HG02759 (cell line): Measurements from ENCODE around the gene NT5DC1.

Source experiments
- ATAC-seq: cut with Tn5 transposase; IDR thresholded peaks from one replicate; pipeline ENCODE4 v1.9.1; 2021; ENCODE audit warnings: mild to moderate bottlenecking, moderate library complexity; ENCODE audit not compliant: unreplicated experiment

The NT5DC1 gene

DNA sequence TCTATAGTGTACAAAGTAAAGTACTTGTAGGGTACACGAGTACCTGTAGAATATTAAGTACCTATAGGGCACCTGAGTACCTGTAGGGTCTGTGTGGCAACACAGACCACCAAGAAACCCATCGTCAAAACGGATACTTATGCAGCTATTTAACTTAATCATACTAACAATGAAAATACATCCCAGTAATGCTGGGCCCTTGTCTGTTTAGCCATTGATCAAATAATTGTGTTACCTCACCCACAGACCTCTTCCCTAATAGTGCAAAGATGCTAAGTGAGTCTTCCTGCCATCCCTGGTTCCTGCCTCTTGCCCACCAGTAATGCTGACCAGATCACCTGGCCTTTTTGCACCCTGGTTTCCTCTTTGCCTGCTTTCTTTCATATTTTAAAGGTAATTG is 32.8 kb downstream of the NT5DC1 start:
- no peak for ATAC-seq

DNA sequence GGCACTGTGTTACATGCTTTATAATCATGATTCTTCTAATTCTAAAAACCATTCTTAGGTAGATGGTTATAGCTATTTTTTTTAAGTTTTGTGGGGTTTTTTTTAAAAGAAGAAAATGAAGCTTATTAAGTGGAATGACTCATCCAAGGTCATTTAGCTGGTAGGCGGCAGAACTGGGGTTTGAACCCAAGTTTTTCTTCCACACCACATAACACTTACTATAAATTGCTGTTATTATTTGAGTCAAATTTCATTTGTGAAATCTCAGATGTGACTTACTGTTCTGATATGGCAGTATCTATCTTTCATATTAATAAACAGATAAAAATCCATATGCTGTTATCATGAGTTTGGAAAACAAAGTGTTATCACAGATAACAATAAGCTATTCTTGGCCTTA is 35.7 kb downstream of the NT5DC1 start:
- peak; percentile 12 for ATAC-seq

GRCh38 chr6:116136933-116137340 is 36.3 kb downstream of the NT5DC1 start:
- ATAC-seq: peak; percentile 44

- no peak for ATAC-seq
Measured at GRCh38 chr6:116139917-116140316, 39.3 kb downstream of the NT5DC1 start.

DNA sequence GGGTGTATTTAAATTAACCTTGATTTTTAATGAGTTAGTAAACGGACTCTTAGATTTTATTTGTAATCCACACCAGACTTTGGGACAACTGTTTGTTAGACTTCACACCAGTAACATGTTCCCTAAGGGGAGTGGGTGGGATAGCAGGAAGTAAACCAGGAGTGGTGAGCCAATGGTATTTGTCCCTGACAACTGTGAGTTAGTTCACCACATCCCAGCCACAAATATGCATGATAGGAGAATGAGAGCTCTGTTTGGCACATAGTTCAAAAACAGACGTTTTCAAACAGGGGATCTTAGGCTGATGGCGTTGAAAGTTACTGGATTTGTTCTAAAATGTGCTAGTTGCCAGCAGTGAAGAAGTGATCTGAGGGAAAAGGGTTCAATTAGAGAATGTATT is 44.0 kb downstream of the NT5DC1 start:
- ATAC-seq: no peak

GRCh38 chr6:116145803-116146675 is 45.4 kb downstream of the NT5DC1 start:
- no peak for ATAC-seq

GRCh38 chr6:116152620-116153019 is 52.0 kb downstream of the NT5DC1 start:
- no peak for ATAC-seq

DNA sequence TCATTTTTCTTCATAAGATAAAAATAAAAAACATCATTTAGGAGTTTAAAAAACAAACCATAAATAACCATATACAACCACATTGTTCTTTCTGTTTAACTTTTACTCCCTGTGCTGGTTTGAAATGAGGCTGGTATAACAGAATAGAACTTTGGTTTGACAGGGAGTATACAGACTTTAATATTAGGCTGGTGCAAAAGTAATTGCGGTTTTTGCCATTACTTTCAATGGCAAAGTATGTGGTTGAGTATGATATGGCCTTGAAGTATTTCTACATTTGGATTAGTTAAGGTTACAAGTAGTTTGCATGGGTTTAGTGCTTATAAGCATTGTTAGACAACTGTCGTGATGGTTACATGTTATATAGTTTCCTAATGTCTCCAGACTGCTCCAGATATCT is 54.2 kb downstream of the NT5DC1 start:
- ATAC-seq: no peak

GRCh38 chr6:116156405-116157326 is 56.0 kb downstream of the NT5DC1 start:
- ATAC-seq: no peak

DNA sequence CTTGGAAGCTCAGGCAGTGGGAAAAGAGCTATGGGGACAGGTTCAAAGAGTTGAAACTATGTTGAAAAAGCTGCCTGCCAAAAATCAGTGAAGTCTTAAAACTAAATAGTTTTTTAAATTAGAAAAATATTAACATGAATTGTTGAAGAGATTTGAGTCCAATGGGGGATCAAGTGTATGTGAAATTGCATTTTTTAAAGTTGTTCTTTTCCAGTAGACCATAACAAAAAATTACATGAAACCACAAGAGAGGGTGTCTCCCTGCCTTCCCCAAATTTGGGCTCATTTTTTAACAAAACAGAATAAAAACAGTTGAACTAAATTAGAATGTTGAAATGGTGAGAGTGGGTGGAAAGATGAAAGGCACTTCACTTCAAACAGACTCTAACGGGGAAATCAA is 56.7 kb downstream of the NT5DC1 start:
- ATAC-seq: no peak

- ATAC-seq: no peak
Measured at GRCh38 chr6:116158641-116159040, 58.0 kb downstream of the NT5DC1 start.

DNA sequence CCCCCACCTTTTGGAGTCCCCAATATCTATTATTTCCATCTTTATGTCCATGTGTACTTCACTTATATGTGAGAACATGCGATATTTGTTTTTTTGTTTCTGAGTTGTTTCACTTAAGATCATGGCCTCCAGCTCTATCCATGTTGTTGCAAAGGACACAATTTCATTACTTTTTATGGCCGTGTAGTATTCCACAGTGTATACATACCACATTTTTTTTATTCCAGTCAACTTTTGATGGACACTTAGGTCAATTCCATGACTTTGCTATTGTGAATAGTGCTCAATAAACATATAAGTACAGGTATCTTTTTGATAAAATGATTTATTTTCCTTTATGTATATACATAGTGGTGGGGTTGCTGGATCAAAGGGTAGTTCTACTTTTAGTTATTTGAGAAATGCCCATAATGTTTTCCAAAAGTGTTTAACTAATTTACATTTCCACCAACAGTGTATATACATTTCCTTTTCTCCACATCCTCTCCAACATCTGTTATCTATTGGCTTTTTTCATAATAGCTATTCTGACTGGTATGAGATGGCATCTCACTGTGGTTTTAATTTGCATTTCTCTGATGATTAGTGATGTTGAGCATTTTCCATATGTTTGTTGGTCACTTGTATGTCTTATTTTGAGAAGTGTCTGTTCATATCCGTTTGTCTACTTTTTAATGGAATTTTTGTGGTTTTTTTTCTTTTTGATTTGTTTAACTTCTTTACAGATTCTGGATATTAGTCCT is 59.3 kb downstream of the NT5DC1 start:
- ATAC-seq: no peak

DNA sequence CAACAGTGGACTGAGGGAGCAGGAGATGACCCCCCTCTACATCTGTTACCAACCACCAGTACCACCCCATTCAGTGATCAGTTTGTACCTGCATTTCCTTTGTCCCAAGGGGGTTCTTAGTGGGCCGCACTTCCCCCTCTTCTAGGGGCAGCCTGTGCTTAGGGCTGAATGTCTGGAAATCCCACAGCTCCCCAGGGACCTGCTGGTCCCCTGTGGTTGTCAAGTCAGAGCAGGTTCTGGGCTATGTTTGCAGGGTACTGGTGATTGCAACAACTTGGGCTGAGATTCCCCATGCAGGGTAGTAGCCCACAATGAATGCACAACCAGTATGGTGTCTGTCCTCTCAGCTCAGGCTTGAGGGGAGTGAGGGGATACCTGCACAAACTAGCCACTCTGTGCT is 64.9 kb downstream of the NT5DC1 start:
- peak; percentile 84 for ATAC-seq

DNA sequence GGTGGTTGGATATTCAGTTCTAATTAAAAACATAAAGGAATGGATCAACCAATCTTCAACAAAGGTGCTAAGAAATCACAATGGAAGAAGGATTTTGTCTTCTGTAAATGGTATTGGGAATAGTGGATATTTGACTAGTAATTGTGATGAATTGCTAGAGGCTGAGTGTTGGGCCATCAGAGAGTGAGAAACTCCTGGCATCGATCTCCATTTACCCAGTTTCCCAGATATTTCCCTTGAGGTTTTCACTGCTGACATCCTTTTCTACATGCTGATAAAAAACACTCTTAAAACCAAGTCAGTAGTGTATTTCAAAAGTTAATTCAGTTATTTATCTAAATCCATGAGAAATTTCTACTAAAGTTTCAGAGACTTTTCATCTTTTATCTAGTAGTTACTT is 65.7 kb downstream of the NT5DC1 start:
- no peak for ATAC-seq

DNA sequence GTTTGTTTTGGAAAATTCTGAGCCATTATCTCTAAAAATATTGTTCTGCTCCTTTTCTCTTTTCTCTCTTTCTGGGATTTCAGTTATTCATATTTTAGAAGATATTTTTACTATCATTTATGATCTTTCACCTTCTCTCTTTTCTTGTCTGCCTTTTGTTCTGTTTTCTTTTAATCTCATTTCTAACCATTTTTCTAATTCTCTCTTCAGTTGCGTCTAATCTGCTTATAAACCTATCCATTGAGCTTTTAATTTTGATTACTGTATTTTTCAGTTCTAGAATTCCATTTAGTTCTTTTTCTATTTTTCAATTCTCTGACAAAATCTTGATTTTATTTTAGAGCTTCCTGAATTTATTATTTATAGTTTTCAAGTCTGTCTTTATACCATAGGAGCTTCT is 67.5 kb downstream of the NT5DC1 start:
- no peak for ATAC-seq

DNA sequence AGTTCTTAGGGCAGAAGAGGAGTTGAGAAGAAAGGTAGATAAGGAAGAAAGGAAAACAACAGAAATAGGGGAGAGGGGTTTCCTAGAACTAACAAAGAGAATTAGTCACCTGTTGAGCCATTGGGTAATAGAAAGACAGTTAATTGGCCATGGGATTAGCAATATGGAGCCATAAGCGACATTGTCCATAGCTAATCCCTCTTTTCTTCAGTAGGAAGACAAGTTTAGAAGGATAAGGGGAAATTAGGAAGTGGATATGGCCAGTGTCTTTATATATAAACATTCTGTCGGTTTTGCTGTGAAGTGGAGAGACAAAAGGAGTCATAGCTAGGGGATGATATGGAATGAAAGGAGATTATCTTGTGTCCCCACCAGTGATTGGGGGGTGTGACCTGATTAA is 69.2 kb downstream of the NT5DC1 start:
- no peak for ATAC-seq

- ATAC-seq: no peak
Measured at GRCh38 chr6:116170358-116171057, 69.9 kb downstream of the NT5DC1 start.

- ATAC-seq: no peak
Measured at GRCh38 chr6:116173928-116174327, 73.3 kb downstream of the NT5DC1 start.

DNA sequence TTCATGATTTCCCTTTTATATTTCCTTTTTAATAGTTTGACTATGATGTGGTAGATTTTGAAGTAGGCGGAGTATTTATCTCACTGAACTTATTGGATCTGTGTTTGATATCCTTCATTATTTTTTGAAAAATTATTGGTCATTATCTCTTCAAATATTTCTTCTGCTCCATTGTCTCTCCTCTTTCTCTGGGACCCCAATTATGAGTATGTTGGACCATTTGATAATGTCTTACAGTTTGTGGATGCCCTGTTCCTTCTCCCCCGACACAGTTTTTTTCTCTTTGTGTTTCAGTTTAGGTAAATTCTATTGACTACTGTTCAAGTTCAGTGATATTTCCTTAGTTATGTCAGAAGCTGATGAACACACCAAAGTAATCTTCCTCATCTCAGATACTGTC is 74.7 kb downstream of the NT5DC1 start:
- ATAC-seq: no peak

DNA sequence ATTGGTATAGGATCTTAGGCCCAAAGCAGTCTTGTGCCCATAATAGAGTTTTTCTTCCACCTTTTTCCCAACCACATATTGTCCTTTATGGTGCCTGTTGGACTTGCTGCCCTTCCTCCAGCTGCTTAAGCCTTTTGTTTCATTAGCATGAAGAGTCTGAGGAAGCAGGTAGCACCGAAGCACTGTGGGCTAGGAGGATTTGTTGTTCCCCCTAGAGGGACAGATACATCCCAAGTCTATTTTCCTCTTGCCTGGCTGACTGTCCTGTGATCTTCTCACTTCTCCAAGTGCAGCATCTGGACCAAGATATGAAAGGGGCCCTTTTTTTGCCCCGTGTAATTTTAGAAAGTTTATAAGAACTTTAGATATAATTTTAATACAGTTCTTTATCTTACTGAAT is 75.9 kb downstream of the NT5DC1 start:
- no peak for ATAC-seq

DNA sequence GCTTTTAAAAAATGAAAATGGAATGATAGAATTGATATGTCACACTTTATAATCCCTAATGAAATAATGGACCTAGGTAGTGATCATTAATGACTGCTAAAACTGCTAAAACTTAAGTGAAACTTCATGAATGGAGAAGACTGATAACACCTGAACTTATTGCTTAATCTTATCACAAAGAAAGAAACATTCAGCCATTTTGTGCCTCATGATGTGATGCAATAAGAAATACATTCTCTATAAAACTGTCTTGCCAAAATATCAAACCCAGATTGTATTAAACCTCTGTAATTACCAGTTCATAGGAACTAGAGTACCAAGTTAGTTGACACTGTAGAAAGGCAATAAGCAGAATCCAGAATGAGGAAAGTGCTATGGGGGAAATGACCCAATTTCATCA is 79.7 kb downstream of the NT5DC1 start:
- ATAC-seq: no peak
